Natural killer cell (primary cell): Measurements from ENCODE around the gene RPL41. TPM values are rescaled to one million over a fixed set of nuclear protein-coding genes. Genes with fewer than 3 reads are reported as not detected.
A peak's percentile ranks its signal among the peaks of the same experiment; 100 is the strongest.
"Not testable (repeated sequence)": the region's sequence is repeated elsewhere in the genome, so short reads cannot be mapped to it uniquely, and the experiment has no call there.

Experiments
- ATAC-seq, 3 donors: fragments of 150-1000 bp in 2 of 3; fragments of 200-7000 bp in 1 of 3; cut with Tn5 transposase; 1 replicate in 1 of 3; 2 replicates in 2 of 3; pipeline ENCODE4 v1.10.0; 2021; ENCODE audit warnings: mild to moderate bottlenecking in 2 of 3, moderate library complexity in 2 of 3
- DNase-seq, 2 donors: peaks; one replicate each; pipeline versions ENCODE4 v3.0.0 to v3.0.0-alpha.2; 2013 to 2021; ENCODE audit warnings: mixed read lengths in 1 of 2
- H3K27ac ChIP-seq: one replicate; pipeline ENCODE4 v1.5.1; 2013; ENCODE audit warnings: mild to moderate bottlenecking, low read length
- H3K27me3 ChIP-seq: one replicate; pipeline ENCODE4 v1.6.1; 2013; ENCODE audit warnings: low read length; ENCODE audit not compliant: control insufficient read depth, insufficient read depth
- H3K36me3 ChIP-seq: one replicate; pipeline ENCODE4 v1.6.1; 2013; ENCODE audit warnings: low read length; ENCODE audit not compliant: control insufficient read depth, insufficient read depth
- H3K4me1 ChIP-seq: one replicate; pipeline ENCODE4 v1.6.1; 2013; ENCODE audit warnings: low read length; ENCODE audit not compliant: control insufficient read depth, insufficient read depth
- H3K4me3 ChIP-seq: one replicate; pipeline ENCODE4 v1.5.1; 2013; ENCODE audit warnings: low read length
- H3K9me3 ChIP-seq: one replicate; pipeline ENCODE4 v1.6.1; 2013; ENCODE audit warnings: low read length; ENCODE audit not compliant: control insufficient read depth, insufficient read depth
- H3K27ac Mint-ChIP-seq, 2 donors: one replicate each; pipeline ENCODE4 v1.8.0; 2022; ENCODE audit warnings: mild to moderate bottlenecking in 2 of 2, mixed read lengths in 2 of 2, moderate library complexity in 1 of 2
- H3K27me3 Mint-ChIP-seq, 2 donors: one replicate each; pipeline ENCODE4 v1.8.0; 2022; ENCODE audit warnings: low read depth in 2 of 2, mixed read lengths in 2 of 2
- H3K36me3 Mint-ChIP-seq: one replicate; pipeline ENCODE4 v1.8.0; 2022; ENCODE audit warnings: mixed read lengths
- H3K4me1 Mint-ChIP-seq, 2 donors: one replicate each; pipeline ENCODE4 v1.8.0; 2022; ENCODE audit warnings: mixed read lengths in 2 of 2
- H3K4me3 Mint-ChIP-seq: one replicate; pipeline ENCODE4 v1.8.0; 2022; ENCODE audit warnings: mild to moderate bottlenecking, moderate library complexity, mixed read lengths
- H3K9me3 Mint-ChIP-seq, 2 donors: one replicate each; pipeline ENCODE4 v1.8.0; 2022; ENCODE audit warnings: mixed read lengths in 2 of 2
- CTCF ChIP-seq: fragments of 200-600 bp; IDR thresholded peaks from one replicate; pipeline ENCODE4 v1.8.0; 2022; ENCODE audit warnings: antibody characterized with exemption
- WGBS: methylation state at CpG from one replicate; pipeline ENCODE4 v1.1.7; 2013; ENCODE audit warnings: missing lambda C conversion rate; ENCODE audit not compliant: insufficient coverage; 5-methylcytosine and 5-hydroxymethylcytosine counted together
- intact Hi-C: fragments of 100-400 bp; cut with micrococcal nuclease; formaldehyde crosslinking; loops from one replicate; pipeline ENCODE4 v1.14.2; 2022
- total RNA-seq, 4 donors: library from RNA; stranded (reverse); fragments of 120-200 nt in 1 of 4; gene quantifications; one replicate each; pipeline versions ENCODE4 v1.2.3 to v1.2.4, GENCODE V29; 2013 to 2022

The RPL41 gene
- total RNA-seq, 3 donors from 2014 or later (not counting 1 experiment from before 2014, with no cell fraction given), result 2,342 to 3,083 (median 3,009) TPM

- peaks cover 13 to 18% of the 10 kb centered on the region in 2 donors for H3K4me1 Mint-ChIP-seq
- DNase-seq, result no peak
These were observed 5.9 kb upstream of the RPL41 start for GRCh38 chr12:56110571-56110970.

GRCh38 chr12:56114084-56114483, 2.3 kb upstream of the RPL41 start:
- peak overlapping the region; percentile 51 for H3K4me3 Mint-ChIP-seq
- 100% methylated on average over 1 of the region's 1 CpG for WGBS
- peak overlapping the region; percentile 67 to 95 for H3K27ac Mint-ChIP-seq
- no peaks in the 10 kb centered on the region for H3K9me3 Mint-ChIP-seq
- H3K36me3 Mint-ChIP-seq, result peaks cover 11% of the 10 kb centered on the region
- no peak for DNase-seq
- ATAC-seq, result no peak
- H3K27me3 ChIP-seq, result no peaks in the 10 kb centered on the region
- peaks cover 25 to 26% of the 10 kb centered on the region in 2 donors for H3K4me1 Mint-ChIP-seq
- no peaks in the 10 kb centered on the region for H3K9me3 ChIP-seq
- peaks cover 35% of the 10 kb centered on the region for H3K36me3 ChIP-seq
- TF ChIP-seq CTCF, result no peak
- intact Hi-C loops, result no loop called here
- no peak overlapping the region for H3K27ac ChIP-seq
- no peaks in the 10 kb centered on the region for H3K27me3 Mint-ChIP-seq
- no peak overlapping the region for H3K4me3 ChIP-seq
- H3K4me1 ChIP-seq, result peaks cover 23% of the 10 kb centered on the region

More at GRCh38 chr12:56110571-56110970, 5.9 kb upstream of the RPL41 start:
- TF ChIP-seq CTCF, result no peak
- no peak overlapping the region for H3K27ac Mint-ChIP-seq
- no peaks in the 10 kb centered on the region for H3K27me3 ChIP-seq
- H3K9me3 Mint-ChIP-seq, result no peaks in the 10 kb centered on the region
- ATAC-seq, result no peak
- intact Hi-C loops, result no loop called here
- H3K9me3 ChIP-seq, result no peaks in the 10 kb centered on the region
- H3K27me3 Mint-ChIP-seq, result no peaks in the 10 kb centered on the region
- H3K27ac ChIP-seq, result no peak overlapping the region
- peaks cover 59% of the 10 kb centered on the region for H3K36me3 ChIP-seq
- 95% methylated on average over 4 of the region's 5 CpGs for WGBS
- H3K4me3 Mint-ChIP-seq, result no peak overlapping the region
- H3K4me1 ChIP-seq, result peaks cover 6% of the 10 kb centered on the region
- H3K36me3 Mint-ChIP-seq, result peaks cover 11% of the 10 kb centered on the region
- H3K4me3 ChIP-seq, result no peak overlapping the region

GRCh38 chr12:56115329-56115728, 1.1 kb upstream of the RPL41 start:
- H3K36me3 Mint-ChIP-seq, result peaks cover 11% of the 10 kb centered on the region
- no peak for TF ChIP-seq CTCF
- Histone ChIP-seq H3K4me3 (peak overlapping the region; percentile 61), H3K27me3 (no peaks in the 10 kb centered on the region), H3K27ac (peak overlapping the region; percentile 88), H3K9me3 (no peaks in the 10 kb centered on the region), H3K4me1 (peaks cover 28% of the 10 kb centered on the region), H3K36me3 (peaks cover 27% of the 10 kb centered on the region)
- H3K27me3 Mint-ChIP-seq, result no peaks in the 10 kb centered on the region
- intact Hi-C loops, result loop anchor here (5.0 kb wide), 1 partner anchor 73 kb away; the partner anchor contains the start of gene RPS26
- H3K4me3 Mint-ChIP-seq, result peak overlapping the region; percentile 98
- H3K9me3 Mint-ChIP-seq, result no peaks in the 10 kb centered on the region
- ATAC-seq (no peak), DNase-seq (no peak)
- peak overlapping the region; percentile 95 to 99 for H3K27ac Mint-ChIP-seq
- H3K4me1 Mint-ChIP-seq, result peaks cover 33% of the 10 kb centered on the region in 2 donors
- WGBS, result 72% methylated on average over 10 of the region's 10 CpGs

GRCh38 chr12:56117082-56117706, 761 bp downstream of the RPL41 start:
- not testable (repeated sequence) for H3K27me3 Mint-ChIP-seq, DNase-seq, H3K27me3 ChIP-seq, H3K9me3 Mint-ChIP-seq, ATAC-seq, H3K9me3 ChIP-seq
- Histone ChIP-seq H3K4me1 (peaks cover 28% of the 10 kb centered on the region), H3K27ac (peak overlapping the region; percentile 90), H3K36me3 (peaks cover 25% of the 10 kb centered on the region), H3K4me3 (peak overlapping the region; percentile 61)
- WGBS, result under 1% methylated on average over 6 of the region's 16 CpGs
- H3K27ac Mint-ChIP-seq, result peak overlapping the region; percentile 95 to 99
- H3K4me1 Mint-ChIP-seq, result peaks cover 33% of the 10 kb centered on the region in 2 donors
- intact Hi-C loops, result loop anchor here (5.0 kb wide), 1 partner anchor 75 kb away; the partner anchor contains the start of gene RPS26
- peak overlapping the region; percentile 98 for H3K4me3 Mint-ChIP-seq
- peaks cover 11% of the 10 kb centered on the region for H3K36me3 Mint-ChIP-seq
